SK-N-SH treated with all-trans-retinoic acid at 6 μM for 48 hours (cell line): ENCODE data around the gene SYNGR3.

ENCODE experiments used
- ARNTL ChIP-seq: fragments of 450-650 bp; formaldehyde crosslinking; IDR thresholded peaks from 2 replicates; pipeline ENCODE4 v1.5.0; 2020; ENCODE audit warnings: low read depth, mild to moderate bottlenecking, moderate library complexity, borderline replicate concordance
- OSR1 ChIP-seq: fragments of 250-450 bp; sonication (Bioruptor Pico); IDR thresholded peaks from 2 replicates; pipeline ENCODE4 v1.8.0; 2022; ENCODE audit warnings: moderate library complexity, mild to moderate bottlenecking, inconsistent platforms
- RARB ChIP-seq: fragments of 250-450 bp; sonication (Bioruptor Pico); IDR thresholded peaks from 2 replicates; pipeline ENCODE4 v1.8.0; 2021; ENCODE audit warnings: mild to moderate bottlenecking, moderate library complexity
- SNAI2 ChIP-seq: fragments of 250-450 bp; sonication (Bioruptor Pico); IDR thresholded peaks from 2 replicates; pipeline ENCODE4 v1.5.0; 2020; ENCODE audit warnings: mild to moderate bottlenecking, moderate library complexity
- TCF4 ChIP-seq: fragments of 250-450 bp; sonication (Bioruptor Pico); IDR thresholded peaks from 2 replicates; pipeline ENCODE4 v1.8.0; 2021; ENCODE audit warnings: mild to moderate bottlenecking, moderate library complexity, borderline replicate concordance
- TOX ChIP-seq: fragments of 250-450 bp; sonication (Bioruptor Pico); IDR thresholded peaks from 2 replicates; pipeline ENCODE4 v1.8.0; 2021; ENCODE audit warnings: mild to moderate bottlenecking, moderate library complexity, borderline replicate concordance
- ZFP3 ChIP-seq: fragments of 250-450 bp; sonication (Bioruptor Pico); IDR thresholded peaks from 2 replicates; pipeline ENCODE4 v1.5.0; 2020; ENCODE audit warnings: mild to moderate bottlenecking, moderate library complexity
- ZNF70 ChIP-seq: fragments of 450-650 bp; formaldehyde crosslinking; IDR thresholded peaks from 2 replicates; pipeline ENCODE4 v1.5.0; 2020; ENCODE audit warnings: mild to moderate bottlenecking, moderate library complexity
- TF ChIP-seq, protein P1 (sequence below): fragments of 250-450 bp; sonication (Bioruptor Pico); IDR thresholded peaks from 2 replicates; pipeline ENCODE4 v1.5.0; 2020; ENCODE audit warnings: mild to moderate bottlenecking, moderate library complexity
- TF ChIP-seq, protein P2 (sequence below): fragments of 250-450 bp; sonication (Bioruptor Pico); IDR thresholded peaks from 2 replicates; pipeline ENCODE4 v1.5.1; 2020; ENCODE audit warnings: low read depth, mild to moderate bottlenecking, moderate library complexity
- TF ChIP-seq, protein P3 (sequence below): fragments of 250-450 bp; sonication (Bioruptor Pico); IDR thresholded peaks from 2 replicates; pipeline ENCODE4 v1.8.0; 2020; ENCODE audit warnings: mild to moderate bottlenecking, moderate library complexity, borderline replicate concordance

DNA sequence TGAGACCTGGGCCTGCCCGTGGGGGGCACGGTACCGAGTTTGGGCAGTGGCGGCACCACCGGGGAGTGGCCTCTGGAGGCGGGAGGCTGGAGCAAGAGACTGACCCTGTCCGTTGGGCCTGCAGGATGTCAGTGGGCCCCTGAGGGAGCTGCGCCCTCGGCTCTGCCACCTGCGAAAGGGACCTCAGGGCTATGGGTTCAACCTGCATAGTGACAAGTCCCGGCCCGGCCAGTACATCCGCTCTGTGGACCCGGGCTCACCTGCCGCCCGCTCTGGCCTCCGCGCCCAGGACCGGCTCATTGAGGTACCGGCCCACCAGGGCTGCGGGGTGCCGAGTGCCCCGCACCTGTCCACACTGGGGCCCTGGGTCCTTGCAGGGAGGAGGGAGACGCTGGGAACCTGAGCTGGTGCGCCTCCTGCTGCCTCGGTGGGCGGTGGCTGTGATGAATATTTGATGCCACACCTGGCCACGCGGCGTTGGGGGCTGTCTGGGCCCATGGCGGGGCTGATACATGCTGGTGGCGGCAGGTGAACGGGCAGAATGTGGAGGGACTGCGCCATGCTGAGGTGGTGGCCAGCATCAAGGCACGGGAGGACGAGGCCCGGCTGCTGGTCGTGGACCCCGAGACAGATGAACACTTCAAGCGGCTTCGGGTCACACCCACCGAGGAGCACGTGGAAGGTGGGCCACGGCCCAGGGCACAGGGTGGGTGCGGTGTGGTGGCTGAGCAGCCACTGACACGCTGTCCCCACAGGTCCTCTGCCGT lies 46.6 kb downstream of the SYNGR3 start:
- no peak for TF ChIP-seq TCF4 (CRISPR knock-in tag)
- TF ChIP-seq ARNTL (CRISPR knock-in tag): no peak
- TF ChIP-seq, protein P1, sequence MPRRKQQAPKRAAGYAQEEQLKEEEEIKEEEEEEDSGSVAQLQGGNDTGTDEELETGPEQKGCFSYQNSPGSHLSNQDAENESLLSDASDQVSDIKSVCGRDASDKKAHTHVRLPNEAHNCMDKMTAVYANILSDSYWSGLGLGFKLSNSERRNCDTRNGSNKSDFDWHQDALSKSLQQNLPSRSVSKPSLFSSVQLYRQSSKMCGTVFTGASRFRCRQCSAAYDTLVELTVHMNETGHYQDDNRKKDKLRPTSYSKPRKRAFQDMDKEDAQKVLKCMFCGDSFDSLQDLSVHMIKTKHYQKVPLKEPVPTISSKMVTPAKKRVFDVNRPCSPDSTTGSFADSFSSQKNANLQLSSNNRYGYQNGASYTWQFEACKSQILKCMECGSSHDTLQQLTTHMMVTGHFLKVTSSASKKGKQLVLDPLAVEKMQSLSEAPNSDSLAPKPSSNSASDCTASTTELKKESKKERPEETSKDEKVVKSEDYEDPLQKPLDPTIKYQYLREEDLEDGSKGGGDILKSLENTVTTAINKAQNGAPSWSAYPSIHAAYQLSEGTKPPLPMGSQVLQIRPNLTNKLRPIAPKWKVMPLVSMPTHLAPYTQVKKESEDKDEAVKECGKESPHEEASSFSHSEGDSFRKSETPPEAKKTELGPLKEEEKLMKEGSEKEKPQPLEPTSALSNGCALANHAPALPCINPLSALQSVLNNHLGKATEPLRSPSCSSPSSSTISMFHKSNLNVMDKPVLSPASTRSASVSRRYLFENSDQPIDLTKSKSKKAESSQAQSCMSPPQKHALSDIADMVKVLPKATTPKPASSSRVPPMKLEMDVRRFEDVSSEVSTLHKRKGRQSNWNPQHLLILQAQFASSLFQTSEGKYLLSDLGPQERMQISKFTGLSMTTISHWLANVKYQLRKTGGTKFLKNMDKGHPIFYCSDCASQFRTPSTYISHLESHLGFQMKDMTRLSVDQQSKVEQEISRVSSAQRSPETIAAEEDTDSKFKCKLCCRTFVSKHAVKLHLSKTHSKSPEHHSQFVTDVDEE (CRISPR knock-in tag): no peak
- no peak for TF ChIP-seq SNAI2 (CRISPR knock-in tag)
- TF ChIP-seq, protein P2, sequence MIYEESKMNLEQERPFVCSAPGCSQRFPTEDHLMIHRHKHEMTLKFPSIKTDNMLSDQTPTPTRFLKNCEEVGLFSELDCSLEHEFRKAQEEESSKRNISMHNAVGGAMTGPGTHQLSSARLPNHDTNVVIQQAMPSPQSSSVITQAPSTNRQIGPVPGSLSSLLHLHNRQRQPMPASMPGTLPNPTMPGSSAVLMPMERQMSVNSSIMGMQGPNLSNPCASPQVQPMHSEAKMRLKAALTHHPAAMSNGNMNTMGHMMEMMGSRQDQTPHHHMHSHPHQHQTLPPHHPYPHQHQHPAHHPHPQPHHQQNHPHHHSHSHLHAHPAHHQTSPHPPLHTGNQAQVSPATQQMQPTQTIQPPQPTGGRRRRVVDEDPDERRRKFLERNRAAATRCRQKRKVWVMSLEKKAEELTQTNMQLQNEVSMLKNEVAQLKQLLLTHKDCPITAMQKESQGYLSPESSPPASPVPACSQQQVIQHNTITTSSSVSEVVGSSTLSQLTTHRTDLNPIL: no peak
- TF ChIP-seq, protein P3, sequence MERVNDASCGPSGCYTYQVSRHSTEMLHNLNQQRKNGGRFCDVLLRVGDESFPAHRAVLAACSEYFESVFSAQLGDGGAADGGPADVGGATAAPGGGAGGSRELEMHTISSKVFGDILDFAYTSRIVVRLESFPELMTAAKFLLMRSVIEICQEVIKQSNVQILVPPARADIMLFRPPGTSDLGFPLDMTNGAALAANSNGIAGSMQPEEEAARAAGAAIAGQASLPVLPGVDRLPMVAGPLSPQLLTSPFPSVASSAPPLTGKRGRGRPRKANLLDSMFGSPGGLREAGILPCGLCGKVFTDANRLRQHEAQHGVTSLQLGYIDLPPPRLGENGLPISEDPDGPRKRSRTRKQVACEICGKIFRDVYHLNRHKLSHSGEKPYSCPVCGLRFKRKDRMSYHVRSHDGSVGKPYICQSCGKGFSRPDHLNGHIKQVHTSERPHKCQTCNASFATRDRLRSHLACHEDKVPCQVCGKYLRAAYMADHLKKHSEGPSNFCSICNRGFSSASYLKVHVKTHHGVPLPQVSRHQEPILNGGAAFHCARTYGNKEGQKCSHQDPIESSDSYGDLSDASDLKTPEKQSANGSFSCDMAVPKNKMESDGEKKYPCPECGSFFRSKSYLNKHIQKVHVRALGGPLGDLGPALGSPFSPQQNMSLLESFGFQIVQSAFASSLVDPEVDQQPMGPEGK: no peak
- TF ChIP-seq OSR1 (CRISPR knock-in tag): no peak
- TF ChIP-seq RARB (CRISPR knock-in tag): no peak
- no peak for TF ChIP-seq TOX (CRISPR knock-in tag)
- TF ChIP-seq ZFP3 (CRISPR knock-in tag): no peak
- TF ChIP-seq ZNF70 (CRISPR knock-in tag): no peak
